Sigmoid colon (tissue), 4 donors: ENCODE results near the gene SH3GL2.

Experiments
- EP300 ChIP-seq, 4 donors: sonication (generic); formaldehyde crosslinking; IDR thresholded peaks; one replicate each; pipeline ENCODE4 v1.6.1; 2017; ENCODE audit warnings: antibody characterized with exemption in 4 of 4
- POLR2A ChIP-seq, 2 donors: fragments of 450-650 bp; IDR thresholded peaks; one replicate each; pipeline ENCODE4 v1.6.1; 2016; ENCODE audit warnings: antibody characterized with exemption in 2 of 2, mild to moderate bottlenecking in 2 of 2, moderate library complexity in 2 of 2
- TF ChIP-seq, protein P1 (sequence below), 4 experiments: fragments of 450-650 bp in 3 of 4; fragments of 200-600 bp in 1 of 4; IDR thresholded peaks; one replicate each; pipeline ENCODE4 v1.5.1; 2016 to 2019; ENCODE audit warnings: antibody characterized with exemption in 4 of 4, mild to moderate bottlenecking in 3 of 4, moderate library complexity in 2 of 4

DNA sequence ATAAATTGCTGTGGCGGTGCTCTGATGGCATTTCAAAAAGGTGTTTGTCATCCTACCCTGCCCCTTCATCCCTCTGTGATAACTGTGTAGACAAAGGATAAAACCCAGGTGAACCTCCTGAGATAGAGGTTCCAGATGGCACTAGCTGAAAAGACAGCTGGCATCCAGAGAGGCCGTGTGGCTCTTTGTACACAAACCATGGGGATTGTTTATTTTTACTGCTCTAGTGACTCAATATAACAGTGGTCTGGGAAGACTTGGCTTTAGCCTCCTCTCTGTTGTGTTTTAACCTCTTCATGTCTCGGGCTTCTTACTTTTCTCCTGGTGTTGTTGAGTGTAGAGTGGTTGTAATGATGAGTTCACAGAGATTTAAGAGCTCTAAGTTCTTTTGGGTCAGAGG is 48.8 kb downstream of the SH3GL2 start:
- TF ChIP-seq EP300 (IDR thresholded peaks at IDR 0.05) (no peak), POLR2A (IDR thresholded peaks at IDR 0.05) (no peak)
- TF ChIP-seq, protein P1, sequence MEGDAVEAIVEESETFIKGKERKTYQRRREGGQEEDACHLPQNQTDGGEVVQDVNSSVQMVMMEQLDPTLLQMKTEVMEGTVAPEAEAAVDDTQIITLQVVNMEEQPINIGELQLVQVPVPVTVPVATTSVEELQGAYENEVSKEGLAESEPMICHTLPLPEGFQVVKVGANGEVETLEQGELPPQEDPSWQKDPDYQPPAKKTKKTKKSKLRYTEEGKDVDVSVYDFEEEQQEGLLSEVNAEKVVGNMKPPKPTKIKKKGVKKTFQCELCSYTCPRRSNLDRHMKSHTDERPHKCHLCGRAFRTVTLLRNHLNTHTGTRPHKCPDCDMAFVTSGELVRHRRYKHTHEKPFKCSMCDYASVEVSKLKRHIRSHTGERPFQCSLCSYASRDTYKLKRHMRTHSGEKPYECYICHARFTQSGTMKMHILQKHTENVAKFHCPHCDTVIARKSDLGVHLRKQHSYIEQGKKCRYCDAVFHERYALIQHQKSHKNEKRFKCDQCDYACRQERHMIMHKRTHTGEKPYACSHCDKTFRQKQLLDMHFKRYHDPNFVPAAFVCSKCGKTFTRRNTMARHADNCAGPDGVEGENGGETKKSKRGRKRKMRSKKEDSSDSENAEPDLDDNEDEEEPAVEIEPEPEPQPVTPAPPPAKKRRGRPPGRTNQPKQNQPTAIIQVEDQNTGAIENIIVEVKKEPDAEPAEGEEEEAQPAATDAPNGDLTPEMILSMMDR (IDR thresholded peaks at IDR 0.05) = no peak
